Measurements from ENCODE around the gene CMBL.
"Not testable (repeated sequence)": the region's sequence is repeated elsewhere in the genome, so short reads cannot be mapped to it uniquely, and the experiment has no call there.

Gene CMBL

DNA sequence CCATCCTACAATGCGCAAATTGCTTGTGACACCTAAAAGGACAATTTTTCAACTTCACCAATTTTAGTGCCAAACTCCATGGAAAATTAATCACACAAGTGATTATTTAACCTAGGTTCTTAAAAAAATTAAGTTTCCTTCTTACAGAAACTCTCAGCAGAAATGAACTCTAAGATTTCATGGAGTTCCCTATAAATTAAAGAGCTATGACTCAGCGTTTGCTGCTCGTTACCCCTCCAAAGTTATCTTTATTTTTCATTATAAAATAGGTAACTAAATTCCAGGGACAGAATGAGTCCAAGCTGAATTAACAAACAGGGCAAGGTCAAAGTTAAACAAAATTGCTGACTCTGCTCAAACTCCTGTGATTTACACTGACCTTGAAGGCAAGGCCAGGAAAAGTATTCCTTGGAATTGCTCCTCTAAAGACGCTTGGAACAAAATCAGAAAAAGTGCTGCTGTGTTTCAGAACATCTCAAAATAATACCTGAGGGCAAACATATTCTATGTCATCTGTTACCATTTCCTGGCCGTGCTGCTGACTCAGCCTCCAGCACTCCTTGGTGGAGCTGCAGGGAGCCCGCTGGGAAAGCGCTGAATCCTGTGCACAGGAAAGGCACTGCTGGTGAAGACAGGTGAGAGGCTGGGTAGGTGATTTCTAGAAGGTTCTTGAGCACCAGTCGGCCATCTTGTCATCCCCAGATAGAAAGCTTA is 2.5 kb upstream of the CMBL start:
- no peak for DNase-seq

- DNase-seq = no peak
Observed at GRCh38 chr5:10308844-10309243, 1.1 kb upstream of the CMBL start.

DNA sequence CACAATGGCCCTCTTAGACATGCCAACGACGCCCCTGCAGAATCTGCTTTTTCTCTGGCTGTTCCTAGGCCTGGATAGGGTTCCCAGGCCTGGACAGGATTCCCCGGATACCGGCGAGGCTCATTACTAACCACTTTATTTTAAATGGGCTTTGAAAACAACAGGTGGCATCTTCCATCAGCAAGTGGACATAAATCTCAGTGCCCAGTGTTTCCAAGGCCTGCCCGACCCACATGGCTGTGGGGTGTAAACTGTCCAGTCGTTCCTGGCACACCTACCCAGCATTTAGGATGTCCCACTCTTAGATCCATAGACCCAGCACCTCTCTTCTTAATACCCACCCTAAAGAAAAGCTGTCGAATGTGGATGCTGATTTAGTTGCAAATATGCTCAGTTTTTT is 896 bp downstream of the CMBL start:
- no peak for DNase-seq

DNA sequence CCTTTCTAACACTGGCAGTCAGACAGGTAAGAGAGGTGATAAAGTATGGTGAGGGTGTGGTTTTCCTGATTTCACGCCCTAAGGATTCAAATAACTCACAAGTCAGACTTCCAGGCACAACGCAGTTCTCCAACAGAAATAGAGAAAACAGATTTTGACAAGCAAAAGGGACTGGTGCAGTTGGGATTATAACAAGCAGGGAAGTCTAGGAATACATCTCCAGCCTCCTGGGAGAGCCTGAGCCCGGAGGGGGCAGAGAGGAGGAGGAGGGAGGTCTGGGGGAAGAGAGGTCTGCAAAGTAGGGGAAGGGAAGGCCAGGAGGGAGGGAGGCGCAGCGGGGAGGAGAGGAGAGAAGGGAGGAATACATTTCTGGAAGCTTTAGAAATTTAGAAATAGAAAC is 1.6 kb downstream of the CMBL start:
- no peak for DNase-seq

GRCh38 chr5:10304932-10305331 is 2.8 kb downstream of the CMBL start:
- no peak for DNase-seq

DNA sequence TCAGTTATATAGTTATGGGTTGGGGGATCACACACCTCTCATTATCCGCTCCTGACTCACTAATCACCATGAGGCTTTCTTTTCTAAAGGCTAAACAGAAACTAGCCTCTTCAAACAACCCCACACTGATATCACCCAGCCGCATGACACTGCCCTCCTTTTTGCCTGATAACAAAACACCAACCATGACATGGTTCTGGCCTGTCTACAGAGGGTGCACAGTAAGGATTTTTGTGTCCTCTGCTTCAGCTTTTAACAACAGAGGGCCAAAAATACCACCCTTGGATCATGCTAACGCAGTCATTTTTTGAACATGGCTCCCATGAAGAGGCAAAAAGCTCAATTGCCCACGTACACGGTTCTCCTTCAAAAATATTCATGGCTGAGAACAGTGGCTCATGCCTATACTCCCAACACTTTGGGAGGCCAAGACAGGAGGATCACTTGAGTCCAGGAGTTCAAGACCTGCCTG is 4.0 kb downstream of the CMBL start:
- no peak for DNase-seq

DNA sequence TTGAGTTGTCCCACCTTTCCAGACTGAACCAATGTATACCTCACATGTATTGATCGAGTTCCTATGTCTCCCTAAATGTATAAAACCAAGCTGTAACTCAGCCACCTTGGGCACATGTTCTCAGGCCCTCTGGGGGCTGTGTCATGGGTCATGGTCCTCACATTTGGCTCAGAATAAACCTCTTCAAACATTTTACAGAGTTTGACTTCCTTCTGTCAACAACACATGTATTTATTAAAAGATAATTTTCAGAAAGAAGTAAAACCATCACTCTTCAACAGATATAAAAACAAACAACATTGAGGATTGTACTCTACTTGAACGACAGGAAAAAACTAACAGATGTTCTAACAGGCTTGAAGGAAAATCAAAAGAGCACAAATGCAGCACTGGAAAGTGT is 4.5 kb downstream of the CMBL start:
- DNase-seq = no peak

GRCh38 chr5:10301842-10302610 is 5.7 kb downstream of the CMBL start:
- no peak for DNase-seq

GRCh38 chr5:10301266-10301665 is 6.4 kb downstream of the CMBL start:
- no peak for DNase-seq

GRCh38 chr5:10300246-10300645 is 7.5 kb downstream of the CMBL start:
- DNase-seq = no peak

- no peak for DNase-seq
Observed at GRCh38 chr5:10297646-10298204, 10.0 kb downstream of the CMBL start.

- no peak for DNase-seq
Observed at GRCh38 chr5:10295619-10296326, 11.9 kb downstream of the CMBL start.

DNA sequence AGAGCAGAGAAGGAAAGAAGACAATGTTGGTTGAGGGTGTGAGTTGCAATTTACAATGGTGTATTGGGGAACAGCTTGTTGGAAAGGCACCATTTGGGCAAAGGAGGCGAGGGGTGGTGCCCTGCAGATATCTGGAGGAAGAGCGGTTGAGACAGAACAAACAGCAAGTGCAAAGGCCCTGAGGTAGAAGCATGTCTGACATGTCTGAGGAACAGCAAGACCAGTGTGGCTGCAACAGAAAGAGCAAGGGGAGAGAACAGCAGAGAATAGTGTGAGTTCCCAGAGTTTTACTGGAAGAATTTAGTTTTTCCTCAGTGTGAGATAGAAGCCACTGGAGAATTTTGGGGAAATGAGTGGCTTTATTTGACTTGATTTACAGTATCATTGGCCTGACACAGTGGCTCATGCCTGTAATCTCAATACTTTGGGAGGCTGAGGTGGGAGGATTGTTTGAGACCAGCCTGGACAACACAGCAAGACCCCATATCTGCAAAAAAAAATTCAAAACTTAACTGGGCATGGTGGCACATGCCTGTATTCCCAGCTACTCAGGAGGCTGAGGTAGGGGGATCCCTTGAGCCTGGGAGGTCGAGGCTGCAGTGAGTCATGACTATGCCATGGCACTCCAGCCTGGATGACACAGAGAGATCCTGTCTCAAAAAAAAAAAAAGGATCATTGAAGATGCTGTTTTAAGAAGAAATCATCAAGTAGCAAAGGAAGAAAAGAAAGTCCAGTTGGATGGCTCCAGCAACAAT is 13.6 kb downstream of the CMBL start:
- DNase-seq = no peak

DNA sequence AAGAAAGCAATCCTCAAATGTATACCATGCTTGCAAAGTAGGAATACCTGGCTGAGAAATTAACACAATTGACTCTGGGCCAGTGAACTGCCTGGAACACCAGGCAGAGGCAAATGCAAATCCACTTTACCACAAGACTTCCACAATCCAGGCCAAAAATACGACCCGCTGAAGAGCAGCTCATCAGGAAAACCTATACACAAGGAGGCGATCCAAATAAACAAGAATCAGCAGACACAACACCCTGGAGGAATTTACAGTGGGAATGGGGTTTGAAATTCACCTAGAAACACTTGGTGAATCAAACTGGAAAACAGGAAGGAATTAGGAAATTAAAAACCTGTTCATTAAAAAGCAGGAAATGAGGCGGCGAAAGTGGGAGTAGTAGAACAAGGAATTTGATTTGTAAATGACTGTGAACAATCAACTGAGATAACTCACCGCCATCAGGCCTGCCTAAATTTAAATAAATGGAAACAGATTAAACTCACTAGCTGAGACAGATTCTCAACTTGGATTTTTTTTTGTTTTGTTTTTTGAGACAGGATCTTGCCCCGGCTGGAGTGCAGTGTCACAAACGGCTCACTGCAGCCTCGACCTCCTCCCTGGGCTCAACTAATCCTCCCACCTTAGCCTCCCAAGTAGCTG is 15.9 kb downstream of the CMBL start:
- DNase-seq = no peak

DNA sequence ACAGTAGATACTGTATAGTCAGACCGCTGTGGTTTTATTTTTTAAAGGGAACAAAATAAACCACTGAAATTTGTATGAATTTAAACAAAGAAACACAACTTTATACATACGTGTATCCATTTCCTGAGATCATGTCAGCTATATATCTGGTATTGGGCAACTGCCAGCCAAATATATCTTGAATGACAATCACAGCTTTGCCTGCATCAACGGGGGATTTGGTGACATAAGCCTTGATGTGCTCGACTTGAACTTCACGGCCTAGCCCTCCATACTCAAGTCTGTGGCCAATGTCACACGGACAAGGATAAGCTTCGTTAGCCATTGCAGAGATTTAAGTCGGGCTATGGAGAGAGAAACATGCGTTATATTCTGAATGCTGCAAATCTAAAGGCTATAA is 17.3 kb downstream of the CMBL start:
- no peak for DNase-seq

- DNase-seq = no peak
Observed at GRCh38 chr5:10289991-10290390, 17.7 kb downstream of the CMBL start.

- no peak for DNase-seq
Observed at GRCh38 chr5:10289353-10289752, 18.3 kb downstream of the CMBL start.

- DNase-seq = peak; percentile 64
Observed at GRCh38 chr5:10288592-10289219, 19.0 kb downstream of the CMBL start.

DNA sequence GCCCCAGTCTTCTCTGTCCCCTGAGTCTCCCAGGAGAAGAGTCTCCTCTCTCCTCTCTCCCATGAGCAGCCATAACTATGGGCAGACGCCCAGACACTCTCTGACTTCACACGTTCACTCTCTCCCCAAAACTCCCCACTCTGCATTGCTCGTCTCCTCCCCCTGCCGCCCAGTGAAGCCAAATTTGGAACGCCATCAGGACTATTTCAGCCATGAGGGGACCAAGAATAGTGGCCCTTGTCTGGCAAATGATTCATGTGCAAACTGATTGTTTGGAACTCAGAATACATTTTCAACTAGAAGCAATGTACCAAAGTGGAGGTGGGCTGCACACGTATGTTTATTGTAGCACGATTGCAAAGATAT is 20.9 kb downstream of the CMBL start:
- DNase-seq = no peak

- no peak for DNase-seq
Observed at GRCh38 chr5:10286162-10286861, 21.4 kb downstream of the CMBL start.

- DNase-seq = not testable (repeated sequence)
Observed at GRCh38 chr5:10285362-10285761, 22.3 kb downstream of the CMBL start.

All from activated CD4-positive, alpha-beta T cell treated with anti-CD3 and anti-CD28 coated beads for 48 hours (primary cell).